ENCODE measurements around the gene RBM19.

The RBM19 gene

GRCh38 chr12:113891739-113892520 lies 74.2 kb downstream of the RBM19 start:
- no peak overlapping the region for H3K9ac ChIP-seq (ENCODE audit: low read length in 2 of 2)
- H3K4me3 ChIP-seq (ENCODE audit: low read length in 2 of 2): no peak overlapping the region

DNA sequence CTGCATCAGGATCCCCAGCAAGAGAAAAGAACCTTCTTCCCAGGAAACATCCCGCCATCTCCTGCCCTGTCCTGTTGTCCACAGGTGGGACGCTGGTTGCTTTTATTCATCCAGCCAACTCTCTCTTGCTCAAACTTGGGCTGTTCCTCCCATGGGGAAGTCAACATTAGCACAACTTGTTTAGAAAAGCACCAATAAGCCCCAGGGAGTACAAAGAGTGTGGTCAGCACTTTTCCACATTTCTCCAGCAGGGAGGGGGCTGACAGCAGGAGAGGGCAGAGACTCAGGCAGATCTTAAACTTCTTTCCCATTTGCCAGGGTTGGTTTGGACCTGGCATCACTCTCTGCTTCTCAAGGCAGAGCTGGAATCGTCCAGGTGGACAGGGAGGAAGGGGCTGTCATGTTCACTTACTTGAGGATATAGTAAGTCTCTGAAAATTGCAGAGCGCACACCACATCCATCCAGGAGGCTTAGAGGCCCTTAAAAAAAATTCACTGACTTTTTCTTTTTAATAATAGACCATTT lies 74.9 kb downstream of the RBM19 start:
- Histone ChIP-seq H3K9me3 (ENCODE audit: control insufficient read depth in 2 of 2, low read length in 2 of 2) (no peaks in the 10 kb centered on the region), H3K36me3 (ENCODE audit: control insufficient read depth in 2 of 2, insufficient read depth in 2 of 2, low read length in 2 of 2) (peaks cover 0 to 11% of the 10 kb centered on the region in 2 donors), H3K27me3 (ENCODE audit: control insufficient read depth in 1 of 2, insufficient read depth in 2 of 2, low read length in 2 of 2) (no peaks in the 10 kb centered on the region), H3K4me1 (ENCODE audit: control insufficient read depth, insufficient read depth, low read length) (no peaks in the 10 kb centered on the region), H3K27ac (ENCODE audit: low read length) (no peak overlapping the region), H3K9ac (ENCODE audit: low read length in 2 of 2) (no peak overlapping the region), H3K4me3 (ENCODE audit: low read length in 2 of 2) (no peak overlapping the region)

More at GRCh38 chr12:113891739-113892520, 74.2 kb downstream of the RBM19 start:
- H3K27me3 ChIP-seq (ENCODE audit: control insufficient read depth in 1 of 2, insufficient read depth in 2 of 2, low read length in 2 of 2): no peaks in the 10 kb centered on the region
- no peaks in the 10 kb centered on the region for H3K4me1 ChIP-seq (ENCODE audit: control insufficient read depth, insufficient read depth, low read length)
- H3K36me3 ChIP-seq (ENCODE audit: control insufficient read depth in 2 of 2, insufficient read depth in 2 of 2, low read length in 2 of 2): peaks cover 0 to 11% of the 10 kb centered on the region in 2 donors
- no peak overlapping the region for H3K27ac ChIP-seq (ENCODE audit: low read length)
- no peaks in the 10 kb centered on the region for H3K9me3 ChIP-seq (ENCODE audit: control insufficient read depth in 2 of 2, low read length in 2 of 2)

- no peaks in the 10 kb centered on the region for H3K9me3 ChIP-seq (ENCODE audit: control insufficient read depth in 2 of 2, low read length in 2 of 2)
- peaks cover 0 to 11% of the 10 kb centered on the region in 2 donors for H3K36me3 ChIP-seq (ENCODE audit: control insufficient read depth in 2 of 2, insufficient read depth in 2 of 2, low read length in 2 of 2)
- no peak overlapping the region for H3K9ac ChIP-seq (ENCODE audit: low read length in 2 of 2)
- H3K27ac ChIP-seq (ENCODE audit: low read length): no peak overlapping the region
- H3K27me3 ChIP-seq (ENCODE audit: control insufficient read depth in 1 of 2, insufficient read depth in 2 of 2, low read length in 2 of 2): no peaks in the 10 kb centered on the region
- no peaks in the 10 kb centered on the region for H3K4me1 ChIP-seq (ENCODE audit: control insufficient read depth, insufficient read depth, low read length)
- no peak overlapping the region for H3K4me3 ChIP-seq (ENCODE audit: low read length in 2 of 2)
Measured at GRCh38 chr12:113889891-113890581, 76.1 kb downstream of the RBM19 start.

- no peaks in the 10 kb centered on the region for H3K9me3 ChIP-seq (ENCODE audit: control insufficient read depth in 2 of 2, low read length in 2 of 2)
- H3K4me3 ChIP-seq (ENCODE audit: low read length in 2 of 2): no peak overlapping the region
- no peak overlapping the region for H3K27ac ChIP-seq (ENCODE audit: low read length)
- H3K4me1 ChIP-seq (ENCODE audit: control insufficient read depth, insufficient read depth, low read length): no peaks in the 10 kb centered on the region
- no peaks in the 10 kb centered on the region for H3K27me3 ChIP-seq (ENCODE audit: control insufficient read depth in 1 of 2, insufficient read depth in 2 of 2, low read length in 2 of 2)
- H3K9ac ChIP-seq (ENCODE audit: low read length in 2 of 2): no peak overlapping the region
- peaks cover 0 to 11% of the 10 kb centered on the region in 2 donors for H3K36me3 ChIP-seq (ENCODE audit: control insufficient read depth in 2 of 2, insufficient read depth in 2 of 2, low read length in 2 of 2)
Measured at GRCh38 chr12:113889076-113889475, 77.0 kb downstream of the RBM19 start.

DNA sequence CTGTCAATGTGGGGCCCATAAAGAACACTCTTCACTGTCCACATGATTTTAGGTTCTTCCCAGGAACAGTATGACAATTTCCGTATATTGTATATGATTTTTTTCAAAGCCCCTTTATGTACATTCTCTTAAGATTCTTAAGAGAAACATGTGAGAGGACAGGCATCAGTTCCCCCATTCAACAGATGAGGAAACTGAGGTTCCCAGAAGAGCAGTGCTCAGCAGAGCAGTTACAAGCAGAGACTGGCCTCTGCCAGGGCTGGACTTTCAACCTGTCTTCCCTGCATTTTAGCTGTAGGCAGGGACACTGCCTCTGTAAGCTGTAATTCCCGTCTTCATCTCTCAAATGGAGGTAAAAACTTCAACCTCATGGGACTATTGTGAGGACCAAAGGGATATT lies 77.7 kb downstream of the RBM19 start:
- no peak overlapping the region for H3K27ac ChIP-seq (ENCODE audit: low read length)
- no peak overlapping the region for H3K9ac ChIP-seq (ENCODE audit: low read length in 2 of 2)
- H3K27me3 ChIP-seq (ENCODE audit: control insufficient read depth in 1 of 2, insufficient read depth in 2 of 2, low read length in 2 of 2): no peaks in the 10 kb centered on the region
- H3K36me3 ChIP-seq (ENCODE audit: control insufficient read depth in 2 of 2, insufficient read depth in 2 of 2, low read length in 2 of 2): peaks cover 0 to 11% of the 10 kb centered on the region in 2 donors
- H3K9me3 ChIP-seq (ENCODE audit: control insufficient read depth in 2 of 2, low read length in 2 of 2): no peaks in the 10 kb centered on the region
- no peaks in the 10 kb centered on the region for H3K4me1 ChIP-seq (ENCODE audit: control insufficient read depth, insufficient read depth, low read length)
- no peak overlapping the region for H3K4me3 ChIP-seq (ENCODE audit: low read length in 2 of 2)

GRCh38 chr12:113887906-113888305 lies 78.2 kb downstream of the RBM19 start:
- Histone ChIP-seq H3K36me3 (ENCODE audit: control insufficient read depth in 2 of 2, insufficient read depth in 2 of 2, low read length in 2 of 2) (peaks cover 0 to 15% of the 10 kb centered on the region in 2 donors), H3K27me3 (ENCODE audit: control insufficient read depth in 1 of 2, insufficient read depth in 2 of 2, low read length in 2 of 2) (no peaks in the 10 kb centered on the region)

GRCh38 chr12:113886721-113887120 lies 79.4 kb downstream of the RBM19 start:
- no peaks in the 10 kb centered on the region for H3K27me3 ChIP-seq (ENCODE audit: control insufficient read depth in 1 of 2, insufficient read depth in 2 of 2, low read length in 2 of 2)
- H3K4me1 ChIP-seq (ENCODE audit: control insufficient read depth, insufficient read depth, low read length): no peaks in the 10 kb centered on the region
- no peak overlapping the region for H3K9ac ChIP-seq (ENCODE audit: low read length in 2 of 2)
- no peak overlapping the region for H3K4me3 ChIP-seq (ENCODE audit: low read length in 2 of 2)
- no peaks in the 10 kb centered on the region for H3K9me3 ChIP-seq (ENCODE audit: control insufficient read depth in 2 of 2, low read length in 2 of 2)
- peaks cover 0 to 13% of the 10 kb centered on the region in 2 donors for H3K36me3 ChIP-seq (ENCODE audit: control insufficient read depth in 2 of 2, insufficient read depth in 2 of 2, low read length in 2 of 2)
- no peak overlapping the region for H3K27ac ChIP-seq (ENCODE audit: low read length)

More at GRCh38 chr12:113887906-113888305, 78.2 kb downstream of the RBM19 start:
- Histone ChIP-seq H3K9me3 (ENCODE audit: control insufficient read depth in 2 of 2, low read length in 2 of 2) (no peaks in the 10 kb centered on the region), H3K4me1 (ENCODE audit: control insufficient read depth, insufficient read depth, low read length) (no peaks in the 10 kb centered on the region), H3K27ac (ENCODE audit: low read length) (no peak overlapping the region), H3K9ac (ENCODE audit: low read length in 2 of 2) (no peak overlapping the region), H3K4me3 (ENCODE audit: low read length in 2 of 2) (no peak overlapping the region)

- Histone ChIP-seq H3K27me3 (ENCODE audit: control insufficient read depth in 1 of 2, insufficient read depth in 2 of 2, low read length in 2 of 2) (no peaks in the 10 kb centered on the region), H3K27ac (ENCODE audit: low read length) (no peak overlapping the region), H3K36me3 (ENCODE audit: control insufficient read depth in 2 of 2, insufficient read depth in 2 of 2, low read length in 2 of 2) (peaks cover 0 to 13% of the 10 kb centered on the region in 2 donors), H3K9ac (ENCODE audit: low read length in 2 of 2) (no peak overlapping the region), H3K4me3 (ENCODE audit: low read length in 2 of 2) (no peak overlapping the region), H3K4me1 (ENCODE audit: control insufficient read depth, insufficient read depth, low read length) (no peaks in the 10 kb centered on the region), H3K9me3 (ENCODE audit: control insufficient read depth in 2 of 2, low read length in 2 of 2) (no peaks in the 10 kb centered on the region)
Measured at GRCh38 chr12:113884392-113884791, 81.7 kb downstream of the RBM19 start.

- Histone ChIP-seq H3K4me1 (ENCODE audit: control insufficient read depth, insufficient read depth, low read length) (no peaks in the 10 kb centered on the region), H3K27me3 (ENCODE audit: control insufficient read depth in 1 of 2, insufficient read depth in 2 of 2, low read length in 2 of 2) (no peaks in the 10 kb centered on the region), H3K27ac (ENCODE audit: low read length) (no peak overlapping the region), H3K36me3 (ENCODE audit: control insufficient read depth in 2 of 2, insufficient read depth in 2 of 2, low read length in 2 of 2) (peaks cover 0 to 11% of the 10 kb centered on the region in 2 donors), H3K4me3 (ENCODE audit: low read length in 2 of 2) (no peak overlapping the region), H3K9me3 (ENCODE audit: control insufficient read depth in 2 of 2, low read length in 2 of 2) (no peaks in the 10 kb centered on the region), H3K9ac (ENCODE audit: low read length in 2 of 2) (no peak overlapping the region)
Measured at GRCh38 chr12:113882690-113883089, 83.4 kb downstream of the RBM19 start.

GRCh38 chr12:113880988-113881962 lies 84.8 kb downstream of the RBM19 start:
- Histone ChIP-seq H3K9me3 (ENCODE audit: control insufficient read depth in 2 of 2, low read length in 2 of 2) (no peaks in the 10 kb centered on the region), H3K27me3 (ENCODE audit: control insufficient read depth in 1 of 2, insufficient read depth in 2 of 2, low read length in 2 of 2) (no peaks in the 10 kb centered on the region), H3K4me1 (ENCODE audit: control insufficient read depth, insufficient read depth, low read length) (no peaks in the 10 kb centered on the region), H3K36me3 (ENCODE audit: control insufficient read depth in 2 of 2, insufficient read depth in 2 of 2, low read length in 2 of 2) (peaks cover 0 to 11% of the 10 kb centered on the region in 2 donors), H3K27ac (ENCODE audit: low read length) (no peak overlapping the region), H3K4me3 (ENCODE audit: low read length in 2 of 2) (no peak overlapping the region), H3K9ac (ENCODE audit: low read length in 2 of 2) (no peak overlapping the region)
